Cerebellar cortex (tissue), 1 donor: ENCODE measurements around the gene NCBP2.

Source experiments
- DNase-seq: peaks from one replicate; pipeline ENCODE4 v3.0.0-alpha.2; 2015; ENCODE audit warnings: low spot score

Gene NCBP2

GRCh38 chr3:196942226-196942914, at the start of gene NCBP2:
Gene NCBP2, minus strand, starts transcription at chr3:196942528. Its CDS starts 25 bp downstream, at chr3:196942503.
- DNase-seq = peak; percentile 95

- peak; percentile 54 for DNase-seq
Observed at GRCh38 chr3:196991581-196992460, 49.5 kb upstream of the NCBP2 start.

GRCh38 chr3:196990601-196991007, 48.3 kb upstream of the NCBP2 start:
- DNase-seq = no peak

GRCh38 chr3:196989721-196990262, 47.5 kb upstream of the NCBP2 start:
- DNase-seq = no peak

GRCh38 chr3:196988241-196989029, 46.1 kb upstream of the NCBP2 start:
- peak; percentile 46 for DNase-seq

GRCh38 chr3:196987022-196987421, 44.7 kb upstream of the NCBP2 start:
- DNase-seq = no peak

- DNase-seq = no peak
Observed at GRCh38 chr3:196985954-196986885, 43.9 kb upstream of the NCBP2 start.

- DNase-seq = no peak
Observed at GRCh38 chr3:196985298-196985697, 43.0 kb upstream of the NCBP2 start.

- no peak for DNase-seq
Observed at GRCh38 chr3:196983186-196983585, 40.9 kb upstream of the NCBP2 start.

- no peak for DNase-seq
Observed at GRCh38 chr3:196981657-196982056, 39.3 kb upstream of the NCBP2 start.

GRCh38 chr3:196979545-196979944, 37.2 kb upstream of the NCBP2 start:
- DNase-seq = no peak

- DNase-seq = no peak
Observed at GRCh38 chr3:196976941-196977340, 34.6 kb upstream of the NCBP2 start.

- DNase-seq = no peak
Observed at GRCh38 chr3:196975349-196975748, 33.0 kb upstream of the NCBP2 start.

- no peak for DNase-seq
Observed at GRCh38 chr3:196974661-196975060, 32.3 kb upstream of the NCBP2 start.

- no peak for DNase-seq
Observed at GRCh38 chr3:196971094-196971698, 28.9 kb upstream of the NCBP2 start.

GRCh38 chr3:196970547-196971093, 28.3 kb upstream of the NCBP2 start:
- no peak for DNase-seq

GRCh38 chr3:196969660-196970546, 27.6 kb upstream of the NCBP2 start:
- peak; percentile 29 for DNase-seq

GRCh38 chr3:196969134-196969659, 26.9 kb upstream of the NCBP2 start:
- DNase-seq = no peak
